Ishikawa (cell line): ENCODE results near the gene ITGA8.

Source experiments
- CEBPB ChIP-seq: IDR thresholded peaks from 2 replicates; pipeline ENCODE4 v1.6.1; 2012
- CREB1 ChIP-seq: IDR thresholded peaks from 2 replicates; pipeline ENCODE4 v1.6.1; 2012; ENCODE audit warnings: low read depth
- EGR1 ChIP-seq: IDR thresholded peaks from 2 replicates; pipeline ENCODE4 v1.6.1; 2012
- EP300 ChIP-seq: IDR thresholded peaks from 2 replicates; pipeline ENCODE4 v1.6.1; 2012; ENCODE audit warnings: borderline replicate concordance
- FOXM1 ChIP-seq: IDR thresholded peaks from 2 replicates; pipeline ENCODE4 v1.6.1; 2012; ENCODE audit warnings: low read depth, borderline replicate concordance
- NFIC ChIP-seq: IDR thresholded peaks from 2 replicates; pipeline ENCODE4 v1.6.1; 2012
- RAD21 ChIP-seq: IDR thresholded peaks from 2 replicates; pipeline ENCODE4 v1.6.1; 2012; ENCODE audit warnings: low read depth
- REST ChIP-seq: IDR thresholded peaks from 2 replicates; pipeline ENCODE4 v1.6.1; 2012; ENCODE audit warnings: low read depth, mild to moderate bottlenecking
- TAF1 ChIP-seq: IDR thresholded peaks from 2 replicates; pipeline ENCODE4 v1.6.1; 2012; ENCODE audit warnings: low read depth, mild to moderate bottlenecking
- TCF12 ChIP-seq: IDR thresholded peaks from 2 replicates; pipeline ENCODE4 v1.6.1; 2012; ENCODE audit warnings: low read depth
- TEAD4 ChIP-seq: IDR thresholded peaks from 2 replicates; pipeline ENCODE4 v1.6.1; 2012
- YY1 ChIP-seq: IDR thresholded peaks from 2 replicates; pipeline ENCODE4 v1.6.1; 2012; ENCODE audit warnings: low read depth
- ZBTB7A ChIP-seq: IDR thresholded peaks from 2 replicates; pipeline ENCODE4 v1.6.1; 2012; ENCODE audit warnings: low read depth
- TF ChIP-seq, protein P1 (sequence below): IDR thresholded peaks from 2 replicates; pipeline ENCODE4 v1.6.1; 2012
- TF ChIP-seq, protein P2 (sequence below): IDR thresholded peaks from 2 replicates; pipeline ENCODE4 v1.6.1; 2012

Gene ITGA8

DNA sequence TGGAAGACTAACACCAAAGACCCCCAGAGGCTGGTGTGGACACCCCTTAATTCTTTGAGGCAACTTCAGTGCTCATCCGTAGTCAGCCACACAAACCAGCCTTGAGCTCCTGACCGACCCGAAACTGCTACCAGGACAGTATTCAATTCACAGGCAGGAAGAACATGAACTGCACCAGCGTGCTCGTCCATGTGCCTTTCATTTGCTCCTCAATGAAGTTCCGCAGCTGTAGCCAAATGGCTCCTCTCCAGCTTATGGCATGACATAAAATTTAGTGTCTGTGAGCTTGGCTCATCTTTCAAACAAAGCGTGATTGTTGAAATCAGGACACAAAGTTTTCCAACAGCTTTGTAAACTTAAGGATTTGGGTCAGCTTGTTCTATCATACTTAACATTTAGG is 204.5 kb downstream of the ITGA8 start:
- TF ChIP-seq EP300 (no peak), RAD21 (no peak), EGR1 (no peak), TCF12 (no peak), CREB1 (no peak), NFIC (no peak), FOXM1 (no peak), ZBTB7A (no peak), TEAD4 (no peak), REST (no peak), TAF1 (no peak), YY1 (no peak), CEBPB (no peak)
- TF ChIP-seq, protein P1, sequence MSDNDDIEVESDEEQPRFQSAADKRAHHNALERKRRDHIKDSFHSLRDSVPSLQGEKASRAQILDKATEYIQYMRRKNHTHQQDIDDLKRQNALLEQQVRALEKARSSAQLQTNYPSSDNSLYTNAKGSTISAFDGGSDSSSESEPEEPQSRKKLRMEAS: no peak
- TF ChIP-seq, protein P2, sequence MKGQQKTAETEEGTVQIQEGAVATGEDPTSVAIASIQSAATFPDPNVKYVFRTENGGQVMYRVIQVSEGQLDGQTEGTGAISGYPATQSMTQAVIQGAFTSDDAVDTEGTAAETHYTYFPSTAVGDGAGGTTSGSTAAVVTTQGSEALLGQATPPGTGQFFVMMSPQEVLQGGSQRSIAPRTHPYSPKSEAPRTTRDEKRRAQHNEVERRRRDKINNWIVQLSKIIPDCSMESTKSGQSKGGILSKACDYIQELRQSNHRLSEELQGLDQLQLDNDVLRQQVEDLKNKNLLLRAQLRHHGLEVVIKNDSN: no peak

DNA sequence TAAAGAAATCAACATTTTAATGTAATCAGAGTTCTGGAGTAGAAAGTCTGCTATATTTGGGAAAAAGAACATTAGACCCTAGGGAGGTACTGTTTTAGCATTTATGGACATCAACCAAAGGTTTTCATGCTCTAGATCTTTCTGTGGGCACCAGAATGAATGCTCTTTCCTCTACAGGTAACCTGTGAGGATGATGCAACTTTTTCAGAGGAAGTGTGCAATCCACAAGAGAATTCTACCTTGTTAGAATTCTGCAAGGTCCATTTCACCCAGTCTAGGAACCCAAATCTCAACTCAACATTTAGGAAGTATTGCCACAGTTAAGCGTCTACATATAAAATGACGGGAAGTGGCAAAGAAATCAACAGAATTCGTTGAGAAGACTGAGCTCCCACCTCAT is 208.8 kb downstream of the ITGA8 start:
- no peak for TF ChIP-seq TAF1
- TF ChIP-seq, protein P1: no peak
- TF ChIP-seq CREB1: no peak
- TF ChIP-seq NFIC: no peak
- TF ChIP-seq CEBPB: no peak
- TF ChIP-seq YY1: no peak
- no peak for TF ChIP-seq TCF12
- TF ChIP-seq REST: no peak
- TF ChIP-seq, protein P2: no peak
- no peak for TF ChIP-seq RAD21
- no peak for TF ChIP-seq EP300
- TF ChIP-seq FOXM1: no peak
- TF ChIP-seq ZBTB7A: no peak

DNA sequence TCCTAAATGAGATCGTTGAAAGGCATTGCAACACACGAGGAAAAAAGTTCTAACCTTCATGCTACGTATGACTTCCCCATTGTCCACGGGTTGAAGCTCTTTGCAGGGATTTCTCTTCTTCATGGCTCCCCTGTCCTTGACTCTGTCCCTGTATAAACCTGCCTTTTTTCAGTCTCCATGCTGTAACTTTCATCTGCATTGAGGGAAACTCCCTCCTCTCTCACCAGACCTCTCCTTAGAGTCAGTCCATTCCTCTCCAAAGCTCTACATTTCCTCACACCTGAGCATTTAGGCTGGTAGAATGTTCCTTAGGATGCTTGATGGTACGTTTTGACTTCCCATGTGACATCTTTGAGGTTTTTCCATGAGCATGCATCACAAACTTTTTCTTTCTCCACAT is 214.4 kb downstream of the ITGA8 start:
- TF ChIP-seq TCF12: no peak
- no peak for TF ChIP-seq EGR1
- TF ChIP-seq REST: no peak
- no peak for TF ChIP-seq TAF1
- TF ChIP-seq, protein P2: no peak
- no peak for TF ChIP-seq FOXM1
- no peak for TF ChIP-seq ZBTB7A
- TF ChIP-seq, protein P1: no peak

GRCh38 chr10:15504101-15504840 is 215.5 kb downstream of the ITGA8 start:
- no peak for TF ChIP-seq TAF1
- TF ChIP-seq NFIC: no peak
- TF ChIP-seq FOXM1: no peak
- TF ChIP-seq YY1: no peak
- TF ChIP-seq TEAD4: no peak
- TF ChIP-seq REST: no peak
- TF ChIP-seq, protein P2: no peak
- no peak for TF ChIP-seq CREB1
- TF ChIP-seq EGR1: no peak
- no peak for TF ChIP-seq RAD21
- TF ChIP-seq EP300: no peak
- TF ChIP-seq, protein P1: no peak
- no peak for TF ChIP-seq CEBPB
- no peak for TF ChIP-seq TCF12
